ENCODE measurements around the gene SUCNR1.
"Not testable (repeated sequence)": the region's sequence is repeated elsewhere in the genome, so short reads cannot be mapped to it uniquely, and the experiment has no call there.

SUCNR1 gene

GRCh38 chr3:151871639-151872468, 1.6 kb upstream of the SUCNR1 start:
- DNase-seq (ENCODE audit: low read depth, low spot score) = no peak

- DNase-seq (ENCODE audit: low read depth, low spot score) = not testable (repeated sequence)
Observed at GRCh38 chr3:151874079-151874478, 636 bp downstream of the SUCNR1 start.

- DNase-seq (ENCODE audit: low read depth, low spot score) = no peak
Observed at GRCh38 chr3:151875759-151876158, 2.3 kb downstream of the SUCNR1 start.

GRCh38 chr3:151877269-151877668, 3.8 kb downstream of the SUCNR1 start:
- DNase-seq (ENCODE audit: low read depth, low spot score) = no peak

- DNase-seq (ENCODE audit: low read depth, low spot score) = no peak
Observed at GRCh38 chr3:151878465-151878864, 5.0 kb downstream of the SUCNR1 start.

GRCh38 chr3:151879037-151879436, 5.6 kb downstream of the SUCNR1 start:
- no peak for DNase-seq (ENCODE audit: low read depth, low spot score)

- no peak for DNase-seq (ENCODE audit: low read depth, low spot score)
Observed at GRCh38 chr3:151879679-151880415, 6.4 kb downstream of the SUCNR1 start.

GRCh38 chr3:151880416-151880690, 6.9 kb downstream of the SUCNR1 start:
- no peak for DNase-seq (ENCODE audit: low read depth, low spot score)

GRCh38 chr3:151881137-151881536, 7.7 kb downstream of the SUCNR1 start:
- DNase-seq (ENCODE audit: low read depth, low spot score) = no peak

- not testable (repeated sequence) for DNase-seq (ENCODE audit: low read depth, low spot score)
Observed at GRCh38 chr3:151885397-151885796, 12.0 kb downstream of the SUCNR1 start.

- not testable (repeated sequence) for DNase-seq (ENCODE audit: low read depth, low spot score)
Observed at GRCh38 chr3:151887450-151888211, 14.2 kb downstream of the SUCNR1 start.

- no peak for DNase-seq (ENCODE audit: low read depth, low spot score)
Observed at GRCh38 chr3:151890721-151891141, 17.3 kb downstream of the SUCNR1 start.

GRCh38 chr3:151891721-151892120, 18.3 kb downstream of the SUCNR1 start:
- DNase-seq (ENCODE audit: low read depth, low spot score) = no peak

- no peak for DNase-seq (ENCODE audit: low read depth, low spot score)
Observed at GRCh38 chr3:151894219-151894618, 20.8 kb downstream of the SUCNR1 start.

GRCh38 chr3:151895478-151896241, 22.2 kb downstream of the SUCNR1 start:
- no peak for DNase-seq (ENCODE audit: low read depth, low spot score)

GRCh38 chr3:151896246-151897012, 23.0 kb downstream of the SUCNR1 start:
- no peak for DNase-seq (ENCODE audit: low read depth, low spot score)

- DNase-seq (ENCODE audit: low read depth, low spot score) = not testable (repeated sequence)
Observed at GRCh38 chr3:151898121-151898520, 24.7 kb downstream of the SUCNR1 start.

- DNase-seq (ENCODE audit: low read depth, low spot score) = not testable (repeated sequence)
Observed at GRCh38 chr3:151898564-151899261, 25.3 kb downstream of the SUCNR1 start.

GRCh38 chr3:151899996-151900395, 26.6 kb downstream of the SUCNR1 start:
- no peak for DNase-seq (ENCODE audit: low read depth, low spot score)

- DNase-seq (ENCODE audit: low read depth, low spot score) = no peak
Observed at GRCh38 chr3:151900460-151900859, 27.0 kb downstream of the SUCNR1 start.
